PC-3 (cell line): ENCODE results near the gene MAFF. TPM values are rescaled to one million over a fixed set of nuclear protein-coding genes. Genes with fewer than 3 reads are reported as not detected.

Experiments
- ATAC-seq: fragments of 200-7000 bp; cut with Tn5 transposase; 2 replicates; pipeline ENCODE4 v1.9.1; 2020; ENCODE audit warnings: mild to moderate bottlenecking, moderate library complexity
- BruUV-seq: library from RNA; stranded (reverse); fragments of 400-500 nt; replicated peaks from 2 replicates; lab custom pipeline; 2021; lab: Mats Ljungman, UMichigan
- CTCF ChIA-PET: fragments of 300-600 bp; sonication (Branson Sonifier 250); formaldehyde crosslinking; loops from one replicate; lab custom pipeline; 2022; ENCODE audit warnings: antibody characterized with exemption; lab: Charles Lee
- POLR2A ChIA-PET: fragments of 300-600 bp; sonication (Branson Sonifier 250); formaldehyde crosslinking; loops from one replicate; lab custom pipeline; 2022; ENCODE audit warnings: antibody characterized with exemption; ENCODE audit not compliant: unreplicated experiment; lab: Charles Lee
- DNase-seq: peaks from one replicate; pipeline ENCODE4 v3.0.0-alpha.2; 2015
- H2AFZ ChIP-seq: fragments of 300-600 bp; sonication (generic); 2 replicates; pipeline ENCODE4 v1.6.0; 2016; ENCODE audit warnings: antibody characterized with exemption, low read length
- H3F3A ChIP-seq: fragments of 300-600 bp; sonication (generic); one replicate; pipeline ENCODE4 v1.6.0; 2017; ENCODE audit warnings: antibody characterized with exemption, low read length, control low read depth, mild to moderate bottlenecking; ENCODE audit not compliant: unreplicated experiment
- H3K27ac ChIP-seq: fragments of 300-600 bp; sonication (generic); 2 replicates; pipeline ENCODE4 v1.5.1; 2016; ENCODE audit warnings: mild to moderate bottlenecking, low read length
- H3K27me3 ChIP-seq: fragments of 300-600 bp; sonication (generic); 2 replicates; pipeline ENCODE4 v1.6.1; 2016; ENCODE audit warnings: low read length, mixed read lengths
- H3K36me3 ChIP-seq: fragments of 300-600 bp; sonication (generic); 2 replicates; pipeline ENCODE4 v1.6.1; 2016; ENCODE audit warnings: low read depth, mixed run types, low read length, mixed read lengths
- H3K4me1 ChIP-seq: fragments of 300-600 bp; sonication (generic); 2 replicates; pipeline ENCODE4 v1.5.1; 2016; ENCODE audit warnings: low read length; ENCODE audit not compliant: insufficient read depth
- H3K4me2 ChIP-seq: fragments of 300-600 bp; sonication (generic); 2 replicates; pipeline ENCODE4 v1.6.0; 2016; ENCODE audit warnings: low read length
- H3K4me3 ChIP-seq: fragments of 300-600 bp; sonication (generic); 2 replicates; pipeline ENCODE4 v1.5.1; 2016; ENCODE audit warnings: mild to moderate bottlenecking, low read length, mixed read lengths
- H3K79me2 ChIP-seq: fragments of 300-600 bp; sonication (generic); 2 replicates; pipeline ENCODE4 v1.6.1; 2017; ENCODE audit warnings: low read length, mixed read lengths
- H3K9ac ChIP-seq: fragments of 300-600 bp; sonication (generic); 2 replicates; pipeline ENCODE4 v1.6.0; 2016; ENCODE audit warnings: mild to moderate bottlenecking, low read length
- H3K9me2 ChIP-seq: fragments of 300-600 bp; sonication (generic); replicated peaks from 2 replicates; pipeline ENCODE4 v1.6.1; 2016; ENCODE audit warnings: mixed run types, low read length, mixed read lengths
- H3K9me3 ChIP-seq: fragments of 300-600 bp; sonication (generic); 2 replicates; pipeline ENCODE4 v1.6.1; 2016; ENCODE audit warnings: low read length, mixed read lengths
- H4K20me1 ChIP-seq: fragments of 300-600 bp; sonication (generic); 2 replicates; pipeline ENCODE4 v1.6.1; 2016; ENCODE audit warnings: low read length, mixed read lengths
- EZH2 ChIP-seq: fragments of 300-600 bp; sonication (generic); IDR thresholded peaks from one replicate; pipeline ENCODE4 v1.6.1; 2017; ENCODE audit warnings: antibody characterized with exemption, mild to moderate bottlenecking, low read length; ENCODE audit not compliant: unreplicated experiment
- EZH2phosphoT487 ChIP-seq: fragments of 300-600 bp; sonication (generic); IDR thresholded peaks from 2 replicates; pipeline ENCODE4 v1.6.1; 2018; ENCODE audit warnings: mild to moderate bottlenecking, antibody characterized with exemption, low read length, borderline replicate concordance
- intact Hi-C: fragments of 100-400 bp; cut with micrococcal nuclease; formaldehyde crosslinking; loops from 2 replicates; pipeline ENCODE4 v1.9.0; 2023
- total RNA-seq: library from RNA; depleted of rRNA; stranded (reverse); fragments of >200 nt; gene quantifications from 2 replicates; pipeline ENCODE4 v1.2.3, GENCODE V29; 2014
- TF ChIP-seq, protein P1 (sequence below): fragments of 300-600 bp; sonication (generic); conservative IDR thresholded peaks from 2 replicates; pipeline ENCODE4 v1.5.1; 2017; ENCODE audit warnings: antibody characterized with exemption, low read depth, mild to moderate bottlenecking, low read length

MAFF gene
- total RNA-seq, 1 experiment from 2014 or later = 72.6 TPM

GRCh38 chr22:38249301-38249700 is 47.5 kb downstream of the MAFF start:
- ATAC-seq = no peak

GRCh38 chr22:38249803-38250642 is 48.2 kb downstream of the MAFF start:
- ATAC-seq (no peak), DNase-seq (no peak)
- Histone ChIP-seq H2AFZ (no peak overlapping the region), H4K20me1 (no peaks in the 10 kb centered on the region), H3K9ac (no peak overlapping the region), H3K4me3 (no peak overlapping the region), H3K9me3 (no peaks in the 10 kb centered on the region), H3K27ac (no peak overlapping the region), H3K79me2 (peaks cover 49% of the 10 kb centered on the region), H3K9me2 (no peaks in the 10 kb centered on the region), H3K36me3 (no peaks in the 10 kb centered on the region), H3K4me2 (no peak overlapping the region), H3K27me3 (no peaks in the 10 kb centered on the region), H3K4me1 (no peaks in the 10 kb centered on the region), H3F3A (no peaks in the 10 kb centered on the region)
- TF ChIP-seq EZH2 (no peak), EZH2phosphoT487 (no peak)
- TF ChIP-seq, protein P1, sequence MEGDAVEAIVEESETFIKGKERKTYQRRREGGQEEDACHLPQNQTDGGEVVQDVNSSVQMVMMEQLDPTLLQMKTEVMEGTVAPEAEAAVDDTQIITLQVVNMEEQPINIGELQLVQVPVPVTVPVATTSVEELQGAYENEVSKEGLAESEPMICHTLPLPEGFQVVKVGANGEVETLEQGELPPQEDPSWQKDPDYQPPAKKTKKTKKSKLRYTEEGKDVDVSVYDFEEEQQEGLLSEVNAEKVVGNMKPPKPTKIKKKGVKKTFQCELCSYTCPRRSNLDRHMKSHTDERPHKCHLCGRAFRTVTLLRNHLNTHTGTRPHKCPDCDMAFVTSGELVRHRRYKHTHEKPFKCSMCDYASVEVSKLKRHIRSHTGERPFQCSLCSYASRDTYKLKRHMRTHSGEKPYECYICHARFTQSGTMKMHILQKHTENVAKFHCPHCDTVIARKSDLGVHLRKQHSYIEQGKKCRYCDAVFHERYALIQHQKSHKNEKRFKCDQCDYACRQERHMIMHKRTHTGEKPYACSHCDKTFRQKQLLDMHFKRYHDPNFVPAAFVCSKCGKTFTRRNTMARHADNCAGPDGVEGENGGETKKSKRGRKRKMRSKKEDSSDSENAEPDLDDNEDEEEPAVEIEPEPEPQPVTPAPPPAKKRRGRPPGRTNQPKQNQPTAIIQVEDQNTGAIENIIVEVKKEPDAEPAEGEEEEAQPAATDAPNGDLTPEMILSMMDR = no peak
- no TSS peak for BruUV-seq
- intact Hi-C loops = no loop called here
- ChIA-PET POLR2A (no interaction called here), CTCF (no interaction called here)

More at GRCh38 chr22:38249301-38249700, 47.5 kb downstream of the MAFF start:
- ChIA-PET POLR2A (no interaction called here), CTCF (no interaction called here)
- no peaks in the 10 kb centered on the region for H4K20me1 ChIP-seq
- no peak overlapping the region for H3K4me2 ChIP-seq
- DNase-seq = no peak
- H3F3A ChIP-seq = no peaks in the 10 kb centered on the region
- no peaks in the 10 kb centered on the region for H3K9me3 ChIP-seq
- no peak overlapping the region for H3K4me3 ChIP-seq
- TF ChIP-seq EZH2 = no peak
- TF ChIP-seq, protein P1 = no peak
- no peak for TF ChIP-seq EZH2phosphoT487
- BruUV-seq = no TSS peak
- H3K4me1 ChIP-seq = no peaks in the 10 kb centered on the region
- peaks cover 49% of the 10 kb centered on the region for H3K79me2 ChIP-seq
- intact Hi-C loops = no loop called here
- no peaks in the 10 kb centered on the region for H3K36me3 ChIP-seq
- no peak overlapping the region for H3K9ac ChIP-seq
- H3K27ac ChIP-seq = no peak overlapping the region
- H3K27me3 ChIP-seq = no peaks in the 10 kb centered on the region
- H2AFZ ChIP-seq = no peak overlapping the region
- H3K9me2 ChIP-seq = no peaks in the 10 kb centered on the region
